SK-N-SH (cell line): ENCODE measurements around the gene MAN1A1.

Source experiments
- ELF1 ChIP-seq: IDR thresholded peaks from 2 replicates; pipeline ENCODE4 v1.4.0; 2012
- EZH2phosphoT487 ChIP-seq: fragments of 200-600 bp; sonication (generic); IDR thresholded peaks from 2 replicates; pipeline ENCODE4 v1.6.1; 2017; ENCODE audit warnings: low read depth, mixed run types, mild to moderate bottlenecking, antibody characterized with exemption, moderate library complexity, borderline replicate concordance
- MXI1 ChIP-seq: IDR thresholded peaks from 2 replicates; pipeline ENCODE4 v1.6.1; 2012; ENCODE audit warnings: mild to moderate bottlenecking, low read depth, low read length, improper control_type of control experiment
- POLR2AphosphoS5 ChIP-seq: IDR thresholded peaks from 2 replicates; pipeline ENCODE4 v1.6.1; 2012; ENCODE audit warnings: low read depth, low read length
- SIN3A ChIP-seq: IDR thresholded peaks from 2 replicates; pipeline ENCODE4 v1.6.1; 2012; ENCODE audit warnings: low read depth, mild to moderate bottlenecking, low read length, moderate library complexity, borderline replicate concordance
- SMC3 ChIP-seq: IDR thresholded peaks from 2 replicates; pipeline ENCODE4 v1.6.1; 2012; ENCODE audit warnings: low read depth, low read length, improper control_type of control experiment
- TF ChIP-seq, protein P1 (sequence below): fragments of 200-600 bp; sonication (generic); IDR thresholded peaks from 2 replicates; pipeline ENCODE4 v1.6.1; 2017; ENCODE audit warnings: antibody characterized with exemption, mild to moderate bottlenecking, moderate library complexity
- TF ChIP-seq, protein P2 (sequence below): IDR thresholded peaks from 2 replicates; pipeline ENCODE4 v1.4.0; 2012; ENCODE audit warnings: low read depth

DNA sequence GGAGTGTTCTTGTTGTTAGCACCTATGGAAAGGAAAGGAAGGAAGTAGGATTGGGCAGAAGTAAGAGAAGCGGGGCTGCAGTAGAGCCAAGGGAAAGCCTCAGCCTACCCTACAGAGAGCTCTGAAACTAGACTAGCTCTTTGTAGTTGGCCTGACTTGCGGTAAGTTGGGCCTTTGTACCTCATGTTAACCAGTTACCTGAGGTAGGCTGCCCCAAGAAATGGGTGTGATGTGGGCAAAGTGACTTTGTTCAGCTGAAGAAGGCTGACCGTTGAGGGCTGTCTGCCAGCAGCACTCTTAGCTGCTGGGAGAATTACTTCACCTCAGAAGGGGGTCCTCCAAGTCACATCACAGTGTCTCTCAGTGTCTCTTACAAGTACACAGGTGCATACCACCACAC, 216.2 kb downstream of the MAN1A1 start:
- TF ChIP-seq, protein P1, sequence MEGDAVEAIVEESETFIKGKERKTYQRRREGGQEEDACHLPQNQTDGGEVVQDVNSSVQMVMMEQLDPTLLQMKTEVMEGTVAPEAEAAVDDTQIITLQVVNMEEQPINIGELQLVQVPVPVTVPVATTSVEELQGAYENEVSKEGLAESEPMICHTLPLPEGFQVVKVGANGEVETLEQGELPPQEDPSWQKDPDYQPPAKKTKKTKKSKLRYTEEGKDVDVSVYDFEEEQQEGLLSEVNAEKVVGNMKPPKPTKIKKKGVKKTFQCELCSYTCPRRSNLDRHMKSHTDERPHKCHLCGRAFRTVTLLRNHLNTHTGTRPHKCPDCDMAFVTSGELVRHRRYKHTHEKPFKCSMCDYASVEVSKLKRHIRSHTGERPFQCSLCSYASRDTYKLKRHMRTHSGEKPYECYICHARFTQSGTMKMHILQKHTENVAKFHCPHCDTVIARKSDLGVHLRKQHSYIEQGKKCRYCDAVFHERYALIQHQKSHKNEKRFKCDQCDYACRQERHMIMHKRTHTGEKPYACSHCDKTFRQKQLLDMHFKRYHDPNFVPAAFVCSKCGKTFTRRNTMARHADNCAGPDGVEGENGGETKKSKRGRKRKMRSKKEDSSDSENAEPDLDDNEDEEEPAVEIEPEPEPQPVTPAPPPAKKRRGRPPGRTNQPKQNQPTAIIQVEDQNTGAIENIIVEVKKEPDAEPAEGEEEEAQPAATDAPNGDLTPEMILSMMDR: no peak
- no peak for TF ChIP-seq ELF1
- no peak for TF ChIP-seq SIN3A
- no peak for TF ChIP-seq POLR2AphosphoS5
- TF ChIP-seq EZH2phosphoT487: no peak
- TF ChIP-seq, protein P2, sequence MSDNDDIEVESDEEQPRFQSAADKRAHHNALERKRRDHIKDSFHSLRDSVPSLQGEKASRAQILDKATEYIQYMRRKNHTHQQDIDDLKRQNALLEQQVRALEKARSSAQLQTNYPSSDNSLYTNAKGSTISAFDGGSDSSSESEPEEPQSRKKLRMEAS: no peak
- TF ChIP-seq MXI1: no peak
- TF ChIP-seq SMC3: no peak
